ENCODE data around the gene FRMD3. TPM values are rescaled to one million over a fixed set of nuclear protein-coding genes. Genes with fewer than 3 reads are reported as not detected.

The FRMD3 gene
- 8.6 and 11.1 TPM in 2 replicates for total RNA-seq

GRCh38 chr9:83538172-83538889 lies at the start of gene FRMD3:
TSS of gene FRMD3 (minus strand) at chr9:83538401. CDS start at chr9:83538231, 170 bp downstream.

Small RNA genes lying within 50 kb of the gene (small RNA-seq; reads per million reads assigned to genes)
- not detected for gene AL137847.3
- not detected for gene RN7SKP242
- gene RNU4-29P = not detected

Other genes starting within 250 kb of the FRMD3 start
- gene IDNK, start 84.7 kb upstream of the FRMD3 start, total RNA-seq = 2.6 and 2.9 TPM in 2 replicates
- gene UBQLN1, start 169.6 kb upstream of the FRMD3 start, total RNA-seq = 136 and 155 TPM in 2 replicates